Measurements from ENCODE around the gene ADAMTS8. TPM values are rescaled to one million over a fixed set of nuclear protein-coding genes. Genes with fewer than 3 reads are reported as not detected.

The ADAMTS8 gene
- total RNA-seq, 2 experiments from 2014 or later: not detected

DNA sequence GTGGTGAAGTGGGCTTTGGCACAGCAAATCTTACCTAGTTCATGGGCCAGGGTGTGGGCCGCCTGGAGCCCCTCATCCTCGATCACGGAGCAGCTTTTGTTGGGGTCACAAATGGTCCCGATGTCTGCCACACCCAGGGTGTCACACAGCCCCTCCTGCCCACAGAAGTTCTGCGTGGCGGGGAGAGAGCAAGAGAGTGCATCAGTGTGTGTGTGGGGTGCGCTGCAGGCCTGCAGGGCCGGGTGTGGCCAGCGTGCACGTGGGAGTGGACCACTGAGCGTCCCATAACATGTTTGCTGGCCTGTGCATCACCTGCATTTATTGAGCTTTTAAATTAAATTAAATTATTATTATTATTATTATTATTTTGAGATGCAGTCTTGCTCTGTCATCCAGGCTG, 11.5 kb downstream of the ADAMTS8 start:
- H3K4me1 Mint-ChIP-seq: no peaks in the 10 kb centered on the region
- no peak for DNase-seq
- H3K36me3 Mint-ChIP-seq: no peaks in the 10 kb centered on the region
- no peak overlapping the region for H3K4me3 Mint-ChIP-seq
- no peaks in the 10 kb centered on the region for H3K9me3 Mint-ChIP-seq (ENCODE audit: low read depth)
- H3K27ac Mint-ChIP-seq: no peak overlapping the region
- peaks cover 22% of the 10 kb centered on the region for H3K27me3 Mint-ChIP-seq
- CTCF ChIA-PET: no interaction called here
- no peak for ATAC-seq

DNA sequence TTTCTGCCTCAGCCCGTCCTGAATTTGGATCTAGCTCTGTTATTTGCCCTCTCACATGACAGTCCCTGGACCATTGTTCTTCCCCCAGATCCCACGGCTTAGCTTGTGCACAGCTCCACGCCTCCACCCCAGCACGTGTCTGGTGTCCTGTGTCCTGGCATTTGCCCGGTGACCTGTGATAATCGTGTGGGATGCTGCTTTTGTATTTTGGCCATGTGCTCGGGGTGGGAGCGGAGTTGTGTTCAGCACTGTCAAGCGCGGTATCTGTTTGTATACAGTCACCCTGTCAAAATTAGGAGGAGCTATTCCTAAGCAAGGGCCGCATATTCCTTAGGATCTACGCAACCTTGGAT, 11.9 kb downstream of the ADAMTS8 start:
- Mint-ChIP-seq H3K4me3 (no peak overlapping the region), H3K27me3 (peaks cover 22% of the 10 kb centered on the region), H3K9me3 (ENCODE audit: low read depth) (no peaks in the 10 kb centered on the region), H3K4me1 (no peaks in the 10 kb centered on the region), H3K36me3 (no peaks in the 10 kb centered on the region), H3K27ac (no peak overlapping the region)
- ATAC-seq (no peak), DNase-seq (no peak)
- CTCF ChIA-PET: no interaction called here

DNA sequence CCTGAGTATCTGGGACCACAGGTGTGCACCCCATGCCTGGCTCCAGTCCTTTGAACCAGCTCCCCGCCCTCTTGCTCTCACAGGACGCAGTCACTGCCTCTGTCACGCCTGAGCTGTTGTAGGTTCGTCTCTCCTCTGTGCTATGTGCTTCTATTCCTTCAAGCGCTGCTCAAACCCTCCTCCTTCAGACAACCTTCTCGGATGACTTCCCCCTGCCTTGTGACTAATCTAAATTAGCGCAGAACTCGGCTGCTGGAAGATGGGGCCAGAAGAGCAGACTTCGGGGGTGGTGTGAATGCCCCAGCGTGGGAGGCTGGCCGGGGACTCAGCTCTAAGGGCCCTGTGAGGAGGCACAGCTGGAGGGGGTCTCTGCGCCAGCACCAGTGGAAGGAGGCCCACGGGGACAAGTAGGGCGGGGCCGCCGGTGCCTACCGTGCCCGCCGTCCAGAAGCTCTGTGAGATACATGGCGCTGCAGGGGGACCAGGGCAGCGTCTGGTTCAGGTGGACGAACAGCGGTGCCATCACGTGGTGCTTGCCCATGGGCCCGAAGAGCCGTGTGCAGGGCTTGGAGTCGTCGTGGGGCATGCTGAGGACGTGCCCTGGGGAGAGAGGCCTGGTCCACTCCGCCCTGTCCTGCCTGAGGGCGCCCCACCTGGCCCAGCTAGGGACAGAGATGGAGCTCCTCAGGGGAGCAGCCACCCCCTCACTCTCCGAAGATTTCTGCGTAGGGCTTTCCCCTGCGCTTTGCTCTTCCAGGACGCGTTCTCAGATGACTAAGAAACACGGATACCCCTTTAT, 12.5 kb downstream of the ADAMTS8 start:
- no peak overlapping the region for H3K4me3 Mint-ChIP-seq
- no peaks in the 10 kb centered on the region for H3K36me3 Mint-ChIP-seq
- ATAC-seq (no peak), DNase-seq (no peak)
- no peaks in the 10 kb centered on the region for H3K9me3 Mint-ChIP-seq (ENCODE audit: low read depth)
- CTCF ChIA-PET: interaction anchor here (1.7 kb wide), 2 partner anchors 203 to 446 kb away, joined by 5 to 6 read pairs; no protein-coding TSS in a partner anchor
- no peak overlapping the region for H3K27ac Mint-ChIP-seq
- H3K4me1 Mint-ChIP-seq: no peaks in the 10 kb centered on the region
- H3K27me3 Mint-ChIP-seq: peaks cover 23% of the 10 kb centered on the region

DNA sequence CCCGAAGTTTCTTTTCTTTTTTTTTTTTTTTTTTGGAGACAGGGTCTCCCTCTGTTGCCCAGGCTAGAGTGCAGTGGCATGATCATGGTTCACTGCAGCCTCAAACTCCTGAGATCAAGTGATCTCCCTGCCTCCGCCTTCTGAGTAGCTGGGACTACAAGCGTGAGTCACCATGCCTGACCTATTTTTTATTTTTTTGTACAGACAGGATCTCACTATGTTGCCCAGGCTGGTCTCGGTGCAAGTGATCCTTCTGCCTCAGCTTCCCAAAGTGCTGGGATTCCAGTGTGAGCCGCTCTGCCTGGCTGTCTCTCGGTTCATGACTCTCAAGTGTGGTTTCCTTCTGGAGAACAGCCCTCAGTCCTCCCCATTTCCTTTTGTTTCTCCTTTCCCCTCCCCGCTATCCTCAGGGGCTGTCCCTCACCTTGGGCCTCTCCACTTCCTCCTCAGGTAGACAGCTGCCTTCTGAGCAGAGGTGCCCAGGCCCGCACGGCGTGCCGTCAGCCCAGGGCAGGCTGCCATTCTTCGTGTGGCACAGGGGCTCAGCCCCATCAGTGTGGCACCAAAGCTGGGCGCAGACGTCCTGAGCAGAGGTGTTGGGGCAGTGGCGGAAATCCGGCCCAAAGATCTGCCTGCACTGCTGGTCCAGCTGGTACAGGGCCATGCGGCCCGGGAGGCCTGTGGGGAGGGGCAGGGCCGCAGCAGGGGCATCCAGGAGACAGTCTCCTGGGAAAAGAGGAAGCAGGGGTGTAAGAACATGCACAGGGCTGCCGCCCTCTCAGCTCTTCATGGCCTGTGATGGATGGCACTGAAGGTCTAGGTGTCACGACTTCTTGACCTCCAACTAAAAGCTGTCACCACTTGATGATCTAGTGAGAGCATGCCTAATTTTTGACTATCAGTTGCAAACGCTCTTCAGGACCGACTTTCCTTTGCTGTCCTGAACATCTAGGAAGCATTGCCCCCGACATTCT, 14.0 kb downstream of the ADAMTS8 start:
- CTCF ChIA-PET: interaction anchor here (1.3 to 1.7 kb wide), 3 partner anchors 17 to 448 kb away, joined by 3 to 6 read pairs (median 5); no protein-coding TSS in a partner anchor
- H3K27ac Mint-ChIP-seq: no peak overlapping the region
- ATAC-seq (no peak), DNase-seq (no peak)
- no peaks in the 10 kb centered on the region for H3K9me3 Mint-ChIP-seq (ENCODE audit: low read depth)
- H3K36me3 Mint-ChIP-seq: no peaks in the 10 kb centered on the region
- H3K27me3 Mint-ChIP-seq: peaks cover 18% of the 10 kb centered on the region
- H3K4me1 Mint-ChIP-seq: no peaks in the 10 kb centered on the region
- H3K4me3 Mint-ChIP-seq: no peak overlapping the region

DNA sequence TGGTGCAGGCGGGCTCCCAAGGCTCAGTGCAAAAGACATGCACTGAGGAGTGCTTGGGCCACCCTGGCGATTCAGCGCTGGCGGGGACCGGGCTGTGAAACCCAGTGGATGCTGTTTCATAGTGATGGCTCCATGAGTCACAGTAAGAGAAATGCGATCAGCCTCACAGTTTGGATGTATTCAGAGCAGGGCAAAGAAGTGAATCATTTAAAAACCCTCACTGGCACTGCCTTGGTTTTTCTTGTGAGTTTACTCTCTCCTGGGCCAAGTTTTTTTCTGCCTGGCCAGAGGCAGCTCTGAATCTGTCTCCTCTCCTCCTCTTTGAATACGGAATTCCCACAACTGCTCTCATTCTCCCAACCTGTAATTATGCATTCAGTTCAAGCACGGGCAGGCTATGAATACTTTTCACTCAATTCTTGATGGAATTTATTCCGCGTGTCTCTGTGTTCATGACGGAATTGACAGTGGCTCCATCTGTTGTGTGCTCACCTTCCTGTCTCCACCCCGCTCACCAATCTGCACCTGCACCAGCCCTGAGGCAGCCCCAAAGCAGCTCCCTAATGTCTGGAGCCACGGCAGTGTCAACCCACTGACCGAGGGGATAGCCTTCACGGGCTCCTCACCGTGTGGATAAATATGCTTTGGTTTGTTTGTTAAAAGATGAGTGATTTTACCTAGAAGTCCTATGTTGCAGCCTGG, 14.9 kb downstream of the ADAMTS8 start:
- no peaks in the 10 kb centered on the region for H3K36me3 Mint-ChIP-seq
- H3K9me3 Mint-ChIP-seq (ENCODE audit: low read depth): no peaks in the 10 kb centered on the region
- DNase-seq: no peak
- ATAC-seq: no peak
- H3K4me1 Mint-ChIP-seq: no peaks in the 10 kb centered on the region
- no peak overlapping the region for H3K27ac Mint-ChIP-seq
- CTCF ChIA-PET: interaction anchor here (1.7 kb wide), 1 partner anchor 201 kb away, joined by 6 read pairs; no protein-coding TSS in a partner anchor
- no peak overlapping the region for H3K4me3 Mint-ChIP-seq
- peaks cover 17% of the 10 kb centered on the region for H3K27me3 Mint-ChIP-seq

DNA sequence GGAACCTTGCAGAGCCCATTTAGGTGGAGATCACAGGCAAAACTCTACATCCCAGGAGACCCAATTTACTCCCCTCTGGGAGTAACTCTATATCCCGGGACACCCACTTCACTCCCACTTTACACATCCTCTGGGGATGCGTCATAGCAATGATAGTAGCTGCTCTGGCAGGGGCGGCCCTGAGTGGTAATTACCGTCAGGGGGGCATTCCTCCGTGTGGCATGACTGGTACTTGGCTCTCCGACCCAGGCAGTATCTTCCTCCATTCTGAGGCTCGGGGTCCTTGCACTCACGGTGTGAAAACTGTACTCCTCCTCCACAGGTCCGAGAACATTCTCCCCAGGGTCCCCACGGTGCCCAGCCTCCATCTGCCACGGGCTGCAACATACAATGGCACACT, 17.2 kb downstream of the ADAMTS8 start:
- CTCF ChIA-PET: no interaction called here

DNA sequence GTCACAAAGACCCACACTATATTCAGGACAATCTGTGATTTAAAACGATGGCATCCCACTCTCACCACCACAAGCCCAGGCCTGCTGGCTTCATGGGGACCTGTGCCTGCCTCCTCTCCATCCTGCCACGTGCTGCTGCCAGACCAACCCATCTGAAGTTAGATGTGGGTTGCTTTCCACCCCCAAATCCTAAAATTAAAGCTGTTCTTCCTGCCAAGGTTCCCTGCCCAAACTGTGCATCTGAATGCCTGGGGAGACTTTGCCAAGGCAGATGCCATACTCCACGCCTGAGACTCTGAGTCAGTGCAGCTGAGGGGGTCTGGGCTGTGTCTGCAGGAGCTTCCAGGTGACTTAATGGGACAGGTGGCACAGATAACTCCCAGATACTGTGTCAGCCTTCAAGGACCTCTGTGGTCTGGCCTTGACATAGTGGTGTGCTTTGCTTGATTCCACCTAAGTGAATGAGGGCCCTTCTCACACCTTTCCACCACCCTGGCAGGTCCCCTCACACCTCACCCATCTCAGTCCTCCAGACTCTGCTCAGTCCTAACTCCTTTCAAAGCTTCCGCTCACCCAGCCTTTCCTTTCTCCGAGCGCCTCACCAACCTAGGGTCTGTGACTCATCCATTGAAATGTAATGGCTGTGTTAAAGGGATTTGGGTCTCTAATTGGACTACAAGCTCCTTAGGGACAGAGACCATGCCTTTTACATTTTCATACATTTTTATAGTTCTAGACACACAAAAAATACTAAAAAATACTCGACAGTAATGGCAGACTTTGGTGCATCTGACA, 18.6 kb downstream of the ADAMTS8 start:
- DNase-seq (no peak), ATAC-seq (no peak)
- Mint-ChIP-seq H3K36me3 (no peaks in the 10 kb centered on the region), H3K9me3 (ENCODE audit: low read depth) (no peaks in the 10 kb centered on the region), H3K27me3 (peaks cover 19% of the 10 kb centered on the region), H3K4me1 (no peaks in the 10 kb centered on the region), H3K4me3 (no peak overlapping the region), H3K27ac (no peak overlapping the region)
- CTCF ChIA-PET: interaction anchor here (0.7 kb wide), 1 partner anchor 22 kb away, joined by 3 read pairs; no protein-coding TSS in a partner anchor

More for the DNA sequence above, 17.2 kb downstream of the ADAMTS8 start:
- no peak overlapping the region for H3K27ac Mint-ChIP-seq
- no peak overlapping the region for H3K4me3 Mint-ChIP-seq
- ATAC-seq: no peak
- no peaks in the 10 kb centered on the region for H3K9me3 Mint-ChIP-seq (ENCODE audit: low read depth)
- no peaks in the 10 kb centered on the region for H3K4me1 Mint-ChIP-seq
- H3K27me3 Mint-ChIP-seq: peaks cover 22% of the 10 kb centered on the region
- H3K36me3 Mint-ChIP-seq: no peaks in the 10 kb centered on the region
- no peak for DNase-seq

DNA sequence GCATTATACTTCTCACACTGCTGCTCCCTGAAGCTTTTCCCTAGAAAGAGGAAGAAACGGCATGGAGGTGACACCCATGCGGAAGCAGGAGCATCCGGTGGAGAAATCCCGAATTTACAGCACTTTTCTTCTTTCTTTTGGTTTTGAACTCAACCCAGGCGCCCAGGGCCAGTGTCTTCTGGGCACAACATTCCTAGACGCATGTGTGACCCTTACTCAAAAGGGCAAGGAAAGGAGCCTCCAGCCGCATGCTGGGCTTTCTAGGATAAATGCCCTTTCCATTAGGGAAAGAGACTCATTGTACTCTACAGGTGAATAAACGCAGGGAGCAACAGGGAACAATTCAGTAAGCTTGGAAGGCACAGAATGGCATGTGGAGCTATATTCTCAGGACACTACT, 19.5 kb downstream of the ADAMTS8 start:
- CTCF ChIA-PET: no interaction called here
- DNase-seq (no peak), ATAC-seq (no peak)
- H3K27ac Mint-ChIP-seq: no peak overlapping the region
- H3K9me3 Mint-ChIP-seq (ENCODE audit: low read depth): no peaks in the 10 kb centered on the region
- no peaks in the 10 kb centered on the region for H3K4me1 Mint-ChIP-seq
- H3K36me3 Mint-ChIP-seq: no peaks in the 10 kb centered on the region
- H3K4me3 Mint-ChIP-seq: no peak overlapping the region
- peaks cover 18% of the 10 kb centered on the region for H3K27me3 Mint-ChIP-seq

DNA sequence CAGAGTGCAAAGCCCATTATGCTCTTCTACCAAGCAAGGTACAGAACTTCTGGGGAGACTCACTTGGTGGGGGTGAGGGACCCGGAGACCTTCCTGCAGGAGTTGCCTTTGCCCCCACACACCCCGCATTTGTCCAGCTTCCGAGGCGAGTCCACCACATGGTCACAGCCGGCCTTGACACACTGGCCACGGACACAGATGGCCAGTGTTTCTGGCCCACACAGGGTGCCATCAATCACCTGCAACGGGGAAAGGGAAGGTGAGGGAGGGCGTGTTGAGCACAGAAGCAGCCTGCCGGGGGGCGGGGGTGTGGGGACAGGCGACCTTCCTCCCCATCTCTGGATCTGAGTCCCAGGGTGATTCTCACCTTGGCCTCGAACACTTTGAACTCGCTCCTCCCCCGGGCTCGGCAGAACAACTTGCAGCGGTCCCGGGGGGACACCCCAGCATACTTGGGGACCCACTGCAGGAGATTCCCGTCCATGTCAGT, 20.0 kb downstream of the ADAMTS8 start:
- ATAC-seq (no peak), DNase-seq (no peak)
- no peaks in the 10 kb centered on the region for H3K36me3 Mint-ChIP-seq
- H3K27me3 Mint-ChIP-seq: peaks cover 14% of the 10 kb centered on the region
- H3K9me3 Mint-ChIP-seq (ENCODE audit: low read depth): no peaks in the 10 kb centered on the region
- CTCF ChIA-PET: no interaction called here
- H3K27ac Mint-ChIP-seq: no peak overlapping the region
- H3K4me1 Mint-ChIP-seq: no peaks in the 10 kb centered on the region
- no peak overlapping the region for H3K4me3 Mint-ChIP-seq

DNA sequence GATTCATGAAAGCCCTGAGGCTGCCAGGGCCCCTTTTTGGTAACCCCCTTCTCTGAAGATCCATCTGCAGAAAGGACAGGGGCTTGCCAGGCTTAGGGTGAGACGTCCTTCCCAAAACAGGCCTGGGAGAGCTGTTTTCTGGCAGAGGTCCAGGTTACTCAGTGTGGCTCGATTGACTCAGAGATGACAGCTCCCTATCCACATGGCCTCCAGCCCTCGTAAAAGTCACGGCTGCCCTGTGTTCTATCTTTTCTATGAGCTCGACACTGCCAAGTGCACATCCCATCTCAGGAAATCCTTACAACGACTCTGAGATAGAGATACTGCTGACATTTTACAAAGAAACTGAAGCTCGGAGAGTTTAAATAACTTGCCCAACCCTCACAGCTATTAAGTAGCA, 20.4 kb downstream of the ADAMTS8 start:
- H3K27ac Mint-ChIP-seq: no peak overlapping the region

DNA sequence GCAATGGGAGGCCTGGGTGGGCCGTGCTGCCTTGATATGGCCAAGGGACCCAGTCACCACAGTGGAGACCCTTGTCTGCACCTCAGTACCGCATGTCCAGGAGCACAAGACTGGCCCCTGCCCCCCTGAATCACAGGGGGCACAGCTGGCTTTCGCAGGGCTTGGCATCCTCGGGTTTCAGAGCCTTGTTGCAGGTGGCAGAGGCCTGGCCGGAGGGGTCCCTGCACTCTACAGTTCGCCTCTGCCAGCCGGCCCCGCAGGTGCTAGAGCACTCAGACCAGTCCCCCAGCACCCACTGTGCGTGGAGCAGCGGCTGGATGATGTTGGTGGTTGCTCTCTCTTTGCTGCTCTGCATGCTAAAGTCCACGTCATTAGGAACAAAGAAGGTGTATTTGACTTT, 23.0 kb downstream of the ADAMTS8 start:
- DNase-seq: no peak
- no peak overlapping the region for H3K4me3 Mint-ChIP-seq
- H3K4me1 Mint-ChIP-seq: peaks cover 6% of the 10 kb centered on the region
- H3K9me3 Mint-ChIP-seq (ENCODE audit: low read depth): no peaks in the 10 kb centered on the region
- CTCF ChIA-PET: no interaction called here
- H3K27ac Mint-ChIP-seq: no peak overlapping the region
- H3K36me3 Mint-ChIP-seq: no peaks in the 10 kb centered on the region
- H3K27me3 Mint-ChIP-seq: peaks cover 23% of the 10 kb centered on the region
- ATAC-seq: no peak

More for the DNA sequence above, 20.4 kb downstream of the ADAMTS8 start:
- H3K27me3 Mint-ChIP-seq: peaks cover 14% of the 10 kb centered on the region
- no peak overlapping the region for H3K4me3 Mint-ChIP-seq
- H3K36me3 Mint-ChIP-seq: no peaks in the 10 kb centered on the region
- DNase-seq (no peak), ATAC-seq (no peak)
- no peaks in the 10 kb centered on the region for H3K4me1 Mint-ChIP-seq
- CTCF ChIA-PET: no interaction called here
- no peaks in the 10 kb centered on the region for H3K9me3 Mint-ChIP-seq (ENCODE audit: low read depth)

DNA sequence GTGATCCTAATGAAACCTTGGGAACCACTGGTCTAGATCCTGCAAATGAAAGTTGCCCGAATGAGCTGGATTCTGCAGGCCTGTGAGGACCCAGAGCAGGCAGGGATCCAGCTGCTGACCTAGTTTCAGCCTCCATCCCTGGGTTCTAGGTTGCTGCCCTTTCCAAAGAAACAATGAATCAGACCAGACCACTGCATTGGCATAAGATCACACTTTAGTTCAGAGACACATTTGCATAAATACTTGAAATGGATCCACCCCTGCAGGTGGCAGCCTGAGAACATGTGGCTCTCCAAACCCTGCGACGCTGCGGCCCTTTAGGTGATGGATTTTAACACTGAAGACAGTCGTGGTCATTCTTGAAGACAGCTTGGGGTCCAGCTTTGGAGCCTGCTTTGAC, 23.7 kb downstream of the ADAMTS8 start:
- ATAC-seq (no peak), DNase-seq (no peak)
- no peaks in the 10 kb centered on the region for H3K36me3 Mint-ChIP-seq
- peaks cover 24% of the 10 kb centered on the region for H3K27me3 Mint-ChIP-seq
- H3K27ac Mint-ChIP-seq: no peak overlapping the region
- CTCF ChIA-PET: no interaction called here
- no peak overlapping the region for H3K4me3 Mint-ChIP-seq
- H3K4me1 Mint-ChIP-seq: peaks cover 7% of the 10 kb centered on the region
- no peaks in the 10 kb centered on the region for H3K9me3 Mint-ChIP-seq (ENCODE audit: low read depth)

Data from activated CD8-positive, alpha-beta memory T cell treated with anti-CD3 and anti-CD28 coated beads, Interleukin-2, amount 10 ng/mL, durations not matched to agents 7 days and 5 days (primary cell).